HUES64 (cell line): Measurements from ENCODE around the gene FAM25A.
"Not testable (repeated sequence)": the region's sequence is repeated elsewhere in the genome, so short reads cannot be mapped to it uniquely, and the experiment has no call there.

Experiments used
- H3K27ac ChIP-seq: 2 replicates; pipeline ENCODE4 v1.7.0; 2013; ENCODE audit warnings: low read depth, low read length, inconsistent platforms
- H3K27me3 ChIP-seq: 2 replicates; pipeline ENCODE4 v1.6.1; 2013; ENCODE audit warnings: mild to moderate bottlenecking, low read length; ENCODE audit not compliant: insufficient read depth
- H3K36me3 ChIP-seq: 2 replicates; pipeline ENCODE4 v1.6.1; 2013; ENCODE audit warnings: mild to moderate bottlenecking, low read length; ENCODE audit not compliant: insufficient read depth
- H3K4me1 ChIP-seq: 2 replicates; pipeline ENCODE4 v1.6.1; 2013; ENCODE audit warnings: mild to moderate bottlenecking, low read length, moderate library complexity; ENCODE audit not compliant: insufficient read depth
- H3K4me3 ChIP-seq: 2 replicates; pipeline ENCODE4 v1.5.1; 2013; ENCODE audit warnings: mild to moderate bottlenecking, low read length, moderate library complexity
- H3K9ac ChIP-seq: 2 replicates; pipeline ENCODE4 v1.6.1; 2013; ENCODE audit warnings: mild to moderate bottlenecking, low read depth, low read length
- H3K9me3 ChIP-seq: 2 replicates; pipeline ENCODE4 v1.6.1; 2013; ENCODE audit warnings: low read depth, low read length; ENCODE audit not compliant: insufficient read depth
- WGBS: fragments of 150-250, 120-280 bp; methylation state at CpG from one replicate; pipeline ENCODE4 v1.1.7; 2013; ENCODE audit warnings: missing lambda C conversion rate; 5-methylcytosine and 5-hydroxymethylcytosine counted together

Gene FAM25A

DNA sequence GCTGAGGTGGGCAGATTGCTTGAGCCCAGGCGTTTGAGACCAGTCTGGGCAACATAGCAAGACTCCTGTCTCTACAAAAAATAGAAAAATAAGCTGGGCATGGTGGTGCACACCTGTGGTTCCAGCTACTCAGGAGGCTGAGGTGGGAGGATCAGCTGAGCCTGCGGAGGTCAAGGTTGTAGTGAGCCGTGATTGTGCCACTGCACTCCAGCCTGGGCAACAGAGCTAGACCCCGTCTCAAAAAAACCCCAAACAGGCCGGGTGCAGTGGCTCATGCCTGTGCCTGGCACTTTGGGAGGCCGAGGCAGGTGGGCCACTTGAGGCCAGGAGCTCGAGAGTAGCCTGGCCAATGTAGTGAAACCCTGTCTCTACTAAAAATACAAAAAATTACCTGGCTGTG lies 23.5 kb downstream of the FAM25A start:
- H3K36me3 ChIP-seq = peaks cover 13% of the 10 kb centered on the region
- not testable (repeated sequence) for H3K27ac ChIP-seq, H3K4me1 ChIP-seq, H3K4me3 ChIP-seq, H3K9ac ChIP-seq, H3K27me3 ChIP-seq, H3K9me3 ChIP-seq
- 92% methylated on average over 7 of the region's 7 CpGs for WGBS

GRCh38 chr10:87045434-87045938 lies 25.4 kb downstream of the FAM25A start:
- peaks cover 31% of the 10 kb centered on the region for H3K36me3 ChIP-seq
- H3K27ac ChIP-seq = no peak overlapping the region
- H3K27me3 ChIP-seq = no peaks in the 10 kb centered on the region
- WGBS = 93% methylated on average over 6 of the region's 6 CpGs
- no peaks in the 10 kb centered on the region for H3K9me3 ChIP-seq
- no peaks in the 10 kb centered on the region for H3K4me1 ChIP-seq
- H3K9ac ChIP-seq = no peak overlapping the region
- no peak overlapping the region for H3K4me3 ChIP-seq

DNA sequence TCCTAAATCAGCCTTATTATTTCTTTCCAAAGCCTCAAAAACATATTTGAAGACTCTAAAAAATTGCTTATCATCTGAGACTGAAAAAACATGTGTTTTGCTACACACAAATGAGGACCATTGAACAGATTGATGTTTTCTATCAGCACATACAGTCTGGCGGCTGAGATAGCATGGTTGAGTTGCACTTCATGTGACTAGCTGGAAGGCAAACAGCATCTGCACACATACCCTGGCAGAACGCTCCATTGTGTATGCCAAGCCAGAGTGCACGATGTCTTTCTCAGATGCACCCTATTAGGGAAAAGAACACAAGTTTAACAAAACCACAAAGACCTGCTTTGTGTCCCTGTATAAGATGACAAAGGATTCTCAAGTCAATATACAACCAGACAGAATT lies 33.0 kb downstream of the FAM25A start:
- peaks cover 86% of the 10 kb centered on the region for H3K36me3 ChIP-seq
- over 99% methylated on average over 3 of the region's 3 CpGs for WGBS
- H3K4me3 ChIP-seq = no peak overlapping the region
- no peaks in the 10 kb centered on the region for H3K9me3 ChIP-seq
- peaks cover 4% of the 10 kb centered on the region; the same call in 1 of the 2 replicates for H3K4me1 ChIP-seq
- H3K27me3 ChIP-seq = no peaks in the 10 kb centered on the region
- no peak overlapping the region for H3K27ac ChIP-seq
- no peak overlapping the region for H3K9ac ChIP-seq

DNA sequence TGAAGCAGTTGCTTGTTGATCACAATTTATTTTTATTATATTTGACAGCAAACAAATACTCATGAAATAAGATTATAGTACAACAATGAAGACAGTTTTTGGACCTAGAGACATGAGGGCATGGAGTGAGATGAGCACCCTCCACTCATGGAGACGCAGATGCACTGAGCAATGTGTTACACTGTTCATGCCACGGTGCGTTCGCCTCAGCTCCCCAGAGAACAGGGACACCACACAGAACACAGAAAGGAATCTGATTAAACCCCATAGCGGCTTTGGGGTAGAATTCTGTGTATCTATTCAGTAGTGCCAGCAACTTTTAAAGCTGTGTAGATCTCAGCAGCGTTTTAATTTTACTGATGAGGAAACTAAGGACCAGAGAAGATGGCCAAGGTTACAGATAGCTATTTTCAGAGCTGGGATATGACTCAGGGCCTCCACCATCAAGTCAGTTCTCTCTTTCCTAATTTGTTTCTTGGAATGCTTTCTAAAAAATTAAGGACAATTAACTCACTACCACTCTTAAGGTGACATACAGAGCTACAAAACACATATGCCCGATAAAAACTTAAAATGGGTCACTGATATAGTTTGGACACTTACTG lies 33.6 kb downstream of the FAM25A start:
- no peaks in the 10 kb centered on the region for H3K27me3 ChIP-seq
- no peak overlapping the region for H3K9ac ChIP-seq
- no peaks in the 10 kb centered on the region for H3K9me3 ChIP-seq
- peaks cover 89% of the 10 kb centered on the region for H3K36me3 ChIP-seq
- WGBS = 96% methylated on average over 7 of the region's 7 CpGs
- no peak overlapping the region for H3K27ac ChIP-seq
- H3K4me1 ChIP-seq = peaks cover 4% of the 10 kb centered on the region; the same call in 1 of the 2 replicates
- no peak overlapping the region for H3K4me3 ChIP-seq

- Histone ChIP-seq H3K4me3 (no peak overlapping the region), H3K27me3 (no peaks in the 10 kb centered on the region), H3K27ac (no peak overlapping the region), H3K9ac (no peak overlapping the region), H3K36me3 (peaks cover 90% of the 10 kb centered on the region), H3K4me1 (peaks cover 4% of the 10 kb centered on the region; the same call in 1 of the 2 replicates), H3K9me3 (no peaks in the 10 kb centered on the region)
- 74% methylated on average over 7 of the region's 7 CpGs for WGBS
Measured at GRCh38 chr10:87054373-87055295, 34.5 kb downstream of the FAM25A start.

DNA sequence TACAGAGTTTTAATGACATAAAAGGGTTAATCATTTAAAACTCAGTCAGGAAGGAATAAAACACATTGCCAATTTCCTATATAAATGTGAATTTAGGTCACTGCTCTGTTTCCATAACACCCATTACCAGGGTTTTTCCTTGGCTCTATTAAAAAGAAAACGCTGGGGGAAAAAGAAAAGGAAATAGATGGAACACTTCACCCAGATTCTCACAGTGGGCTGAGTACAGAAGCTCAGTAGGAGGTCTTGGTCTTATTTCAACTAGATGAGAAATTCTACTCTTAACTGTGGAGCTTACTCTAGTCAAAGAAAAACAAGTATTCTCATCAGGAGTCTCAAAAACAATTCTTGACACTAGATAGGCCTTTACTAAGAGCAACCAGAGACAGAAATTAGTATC lies 38.1 kb downstream of the FAM25A start:
- H3K27me3 ChIP-seq = no peaks in the 10 kb centered on the region
- H3K4me3 ChIP-seq = no peak overlapping the region
- no peak overlapping the region for H3K9ac ChIP-seq
- 80% methylated on average over 1 of the region's 1 CpG for WGBS
- no peaks in the 10 kb centered on the region for H3K9me3 ChIP-seq
- peaks cover 4% of the 10 kb centered on the region; the same call in 1 of the 2 replicates for H3K4me1 ChIP-seq
- H3K27ac ChIP-seq = no peak overlapping the region
- H3K36me3 ChIP-seq = peaks cover 90% of the 10 kb centered on the region

GRCh38 chr10:87059401-87059800 lies 39.3 kb downstream of the FAM25A start:
- Histone ChIP-seq H3K36me3 (peaks cover 89% of the 10 kb centered on the region), H3K27ac (no peak overlapping the region), H3K4me3 (no peak overlapping the region), H3K9ac (no peak overlapping the region), H3K27me3 (no peaks in the 10 kb centered on the region), H3K4me1 (peaks cover 4% of the 10 kb centered on the region; the same call in 1 of the 2 replicates), H3K9me3 (no peaks in the 10 kb centered on the region)
- WGBS = 100% methylated on average over 1 of the region's 1 CpG

DNA sequence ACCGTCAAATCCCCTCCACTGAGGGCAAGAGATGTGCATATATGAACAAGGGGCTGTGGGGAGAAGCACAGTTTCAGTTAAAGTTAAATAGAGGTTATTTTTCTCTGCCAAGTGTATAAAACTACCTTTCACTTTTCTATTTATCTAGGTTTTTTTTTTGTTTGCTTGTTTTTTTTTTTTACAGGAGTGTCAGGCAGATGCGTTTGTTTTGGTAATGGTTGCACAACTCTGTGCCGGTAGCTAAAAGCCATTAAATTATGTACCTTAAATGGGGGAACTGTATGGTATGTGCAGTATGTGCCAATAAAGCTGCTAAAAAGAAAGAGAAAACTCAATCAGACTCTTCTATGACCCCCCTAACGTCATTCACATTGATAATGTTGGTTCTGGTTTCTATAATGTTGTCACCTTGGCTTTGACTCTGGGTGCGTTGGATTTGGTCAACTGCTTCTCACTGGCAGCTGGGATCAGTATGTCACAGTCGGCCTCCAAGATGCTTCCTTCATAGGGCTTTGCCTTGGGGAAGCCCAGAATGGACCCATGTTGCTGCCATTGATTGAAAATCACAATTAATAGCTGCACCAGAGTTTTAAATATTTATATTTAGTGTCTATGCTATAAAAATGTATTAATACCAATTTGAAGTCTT lies 40.3 kb downstream of the FAM25A start:
- 98% methylated on average over 6 of the region's 6 CpGs for WGBS
- Histone ChIP-seq H3K4me3 (no peak overlapping the region), H3K9me3 (no peaks in the 10 kb centered on the region), H3K4me1 (peaks cover 2% of the 10 kb centered on the region; the same call in 1 of the 2 replicates), H3K9ac (no peak overlapping the region), H3K36me3 (peaks cover 88% of the 10 kb centered on the region), H3K27me3 (no peaks in the 10 kb centered on the region), H3K27ac (no peak overlapping the region)

GRCh38 chr10:87064651-87065050 lies 44.6 kb downstream of the FAM25A start:
- 78% methylated on average over 5 of the region's 5 CpGs for WGBS
- no peak overlapping the region for H3K9ac ChIP-seq
- no peaks in the 10 kb centered on the region for H3K9me3 ChIP-seq
- H3K27me3 ChIP-seq = no peaks in the 10 kb centered on the region
- no peak overlapping the region for H3K4me3 ChIP-seq
- H3K4me1 ChIP-seq = no peaks in the 10 kb centered on the region
- no peak overlapping the region for H3K27ac ChIP-seq
- peaks cover 94% of the 10 kb centered on the region for H3K36me3 ChIP-seq

- Histone ChIP-seq H3K4me1 (no peaks in the 10 kb centered on the region), H3K9ac (no peak overlapping the region), H3K9me3 (no peaks in the 10 kb centered on the region), H3K36me3 (peaks cover 85% of the 10 kb centered on the region), H3K4me3 (no peak overlapping the region), H3K27ac (no peak overlapping the region), H3K27me3 (no peaks in the 10 kb centered on the region)
- 96% methylated on average over 2 of the region's 2 CpGs for WGBS
Measured at GRCh38 chr10:87066178-87066577, 46.1 kb downstream of the FAM25A start.

DNA sequence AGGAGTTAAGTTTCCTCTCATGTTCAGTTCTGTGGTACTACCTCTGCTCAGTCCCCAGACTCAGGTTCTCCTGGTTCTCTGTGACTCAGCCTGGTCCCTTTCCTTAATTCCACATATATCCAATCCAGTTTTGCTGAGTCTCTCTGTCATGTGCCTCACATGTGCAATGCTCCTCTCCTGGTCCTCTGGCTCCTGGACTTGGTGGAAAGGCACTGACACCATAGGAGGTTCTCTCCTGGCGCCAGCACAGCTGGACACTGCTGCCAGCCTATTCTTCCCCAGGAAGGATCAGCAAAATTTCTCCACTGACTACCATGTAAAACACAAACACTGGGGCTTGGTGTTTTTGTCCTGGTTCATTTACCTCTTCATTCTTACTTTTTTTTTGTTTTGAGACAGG lies 46.8 kb downstream of the FAM25A start:
- peaks cover 84% of the 10 kb centered on the region for H3K36me3 ChIP-seq
- 93% methylated on average over 1 of the region's 1 CpG for WGBS

More for the DNA sequence above, 46.8 kb downstream of the FAM25A start:
- Histone ChIP-seq H3K27ac (no peak overlapping the region), H3K27me3 (no peaks in the 10 kb centered on the region), H3K9ac (no peak overlapping the region), H3K4me1 (no peaks in the 10 kb centered on the region), H3K4me3 (no peak overlapping the region), H3K9me3 (no peaks in the 10 kb centered on the region)
